Subcutaneous adipose tissue (tissue), 4 donors: ENCODE data around the gene SETD1B. TPM values are rescaled to one million over a fixed set of nuclear protein-coding genes. Genes with fewer than 3 reads are reported as not detected.

Experiments
- CTCF ChIP-seq: fragments of 450-650 bp; IDR thresholded peaks from one replicate; pipeline ENCODE4 v1.5.1; 2016; ENCODE audit warnings: low read depth, mild to moderate bottlenecking, control low read depth, antibody characterized with exemption, moderate library complexity
- total RNA-seq, 4 donors: library from RNA; depleted of rRNA; stranded (reverse); fragments of >200 nt; gene quantifications; one replicate each; pipeline ENCODE4 v1.1.0, GENCODE V29; 2016

SETD1B gene
- total RNA-seq, 4 donors from 2014 or later, result 3.7 to 14.7 (median 6.4) TPM

- no peak for TF ChIP-seq CTCF
Measured at GRCh38 chr12:121809712-121810116, 5.9 kb downstream of the SETD1B start.

DNA sequence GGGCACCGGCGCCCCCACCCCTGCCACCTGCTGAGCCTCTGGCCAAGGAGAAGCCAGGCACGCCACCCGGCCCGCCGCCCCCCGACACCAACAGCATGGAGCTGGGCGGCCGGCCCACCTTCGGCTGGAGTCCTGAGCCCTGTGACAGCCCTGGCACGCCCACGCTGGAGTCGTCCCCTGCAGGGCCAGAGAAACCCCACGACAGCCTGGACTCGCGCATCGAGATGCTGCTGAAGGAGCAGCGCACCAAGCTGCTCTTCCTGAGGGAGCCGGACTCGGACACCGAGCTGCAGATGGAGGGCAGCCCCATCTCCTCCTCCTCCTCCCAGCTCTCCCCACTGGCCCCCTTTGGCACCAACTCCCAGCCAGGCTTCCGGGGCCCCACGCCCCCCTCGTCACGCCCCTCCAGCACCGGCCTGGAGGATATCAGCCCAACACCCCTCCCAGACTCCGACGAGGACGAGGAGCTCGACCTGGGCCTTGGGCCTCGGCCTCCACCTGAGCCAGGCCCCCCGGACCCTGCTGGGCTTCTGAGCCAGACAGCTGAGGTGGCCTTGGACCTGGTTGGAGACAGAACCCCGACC lies 6.5 kb downstream of the SETD1B start:
- no peak for TF ChIP-seq CTCF

DNA sequence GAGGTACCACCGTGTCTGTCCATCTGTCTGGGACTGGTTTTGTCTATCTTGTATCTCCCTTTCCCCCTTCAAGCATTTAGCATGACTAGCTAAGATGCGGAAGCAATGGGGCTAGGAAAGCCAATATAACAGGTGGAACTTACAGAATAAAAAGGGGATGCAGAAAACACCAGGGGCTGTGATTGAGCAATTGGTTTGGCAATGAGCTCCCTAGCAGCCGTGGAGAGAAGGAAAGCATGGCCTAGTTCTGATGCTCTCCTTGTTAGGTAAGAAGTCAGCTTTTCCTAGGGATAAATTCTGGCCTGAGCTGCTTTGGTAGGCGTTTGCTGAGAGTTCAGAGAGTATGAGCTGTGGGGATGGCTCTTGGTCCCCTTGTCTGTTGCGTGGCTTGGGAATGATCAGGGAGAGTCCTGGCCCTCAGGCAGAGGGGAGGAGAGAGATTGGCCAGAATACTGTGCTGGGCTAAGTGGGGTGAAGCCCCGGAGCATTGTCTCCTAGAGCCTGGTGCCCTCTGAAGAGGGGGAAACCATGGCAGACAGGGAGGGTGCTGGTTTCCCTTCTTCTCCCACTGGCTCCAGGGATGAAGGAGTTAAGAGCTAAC lies 7.1 kb downstream of the SETD1B start:
- TF ChIP-seq CTCF, result no peak

GRCh38 chr12:121811434-121812319 lies 7.9 kb downstream of the SETD1B start:
- no peak for TF ChIP-seq CTCF

DNA sequence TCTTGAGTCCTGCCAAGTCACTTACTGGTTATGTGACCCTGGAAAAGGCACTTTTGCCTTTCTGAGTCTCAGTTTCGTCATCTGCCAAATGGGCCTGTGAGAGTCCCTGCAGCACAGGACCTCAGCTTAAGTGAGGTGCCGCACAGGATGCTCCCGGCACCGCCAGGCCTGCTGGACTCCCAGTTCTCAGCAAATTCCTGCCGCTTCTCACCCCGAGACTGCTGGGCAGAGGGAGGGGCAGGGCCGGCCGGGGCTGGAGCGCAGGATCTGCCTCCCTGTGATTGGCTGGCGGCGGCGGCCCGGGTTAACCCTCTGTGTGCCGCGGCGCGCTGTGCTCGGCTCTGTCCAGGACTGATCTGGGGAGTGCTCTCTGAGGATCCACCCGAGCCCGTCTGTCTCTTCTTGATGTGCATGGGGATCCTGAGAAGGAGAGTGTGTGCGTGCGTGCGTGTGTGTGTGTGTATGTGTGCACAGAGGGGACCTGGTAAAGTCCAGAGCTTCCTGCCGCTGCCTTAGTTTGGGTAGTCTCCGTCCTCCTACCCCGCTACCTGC lies 8.6 kb downstream of the SETD1B start:
- TF ChIP-seq CTCF, result no peak

DNA sequence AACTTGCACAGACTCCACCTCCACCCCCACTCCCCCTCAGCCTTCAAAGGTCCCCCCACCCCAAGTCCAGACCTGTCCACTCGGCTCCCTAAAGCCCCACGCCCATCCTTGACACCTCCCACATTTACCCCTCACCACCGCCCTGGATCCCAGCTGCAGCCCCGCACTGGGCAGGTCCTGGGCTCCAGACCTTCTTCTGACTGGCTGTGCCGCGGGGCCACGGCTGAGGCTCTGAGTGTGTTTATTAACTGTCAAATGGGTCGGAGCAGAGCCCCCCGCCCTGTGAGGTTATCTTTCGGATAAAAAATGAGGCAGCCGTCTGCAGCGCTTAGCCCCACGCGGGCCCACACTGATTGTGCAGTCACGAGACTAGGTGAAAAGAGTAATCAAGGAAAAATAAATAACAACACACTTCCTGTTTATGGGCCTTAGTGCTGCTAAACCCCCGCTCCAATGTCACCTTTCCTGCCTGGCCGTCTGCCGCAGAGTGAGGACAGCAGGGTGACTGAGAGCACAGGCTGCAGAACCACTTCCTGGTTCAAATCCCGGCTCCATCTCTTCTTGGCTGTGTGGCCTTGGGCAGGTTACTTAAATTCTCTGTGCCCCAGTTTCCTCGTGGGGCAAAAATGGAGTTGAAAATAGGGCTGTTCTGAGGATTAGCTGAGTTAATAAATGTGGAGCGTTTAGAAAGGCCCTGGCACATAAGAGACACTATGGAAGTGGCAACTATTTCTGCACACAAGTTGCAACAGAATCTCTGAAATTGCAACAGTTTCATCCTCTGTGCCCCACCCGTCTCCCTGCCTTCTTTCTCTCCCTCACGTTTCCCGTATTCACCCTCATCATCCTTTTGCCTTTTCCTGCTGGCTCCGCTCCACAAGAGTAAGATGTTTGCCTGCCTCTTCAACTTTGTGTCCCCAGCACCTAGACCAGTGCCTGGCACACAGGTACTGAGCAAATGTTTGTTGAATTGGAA lies 9.4 kb downstream of the SETD1B start:
- no peak for TF ChIP-seq CTCF
